H9 (cell line): Measurements from ENCODE around the gene PLCB1. TPM values are rescaled to one million over a fixed set of nuclear protein-coding genes. Genes with fewer than 3 reads are reported as not detected.

Source experiments
- DNase-seq: peaks from one replicate; pipeline ENCODE4 v3.0.0-alpha.2; 2017
- H2AFZ ChIP-seq: one replicate; pipeline ENCODE4 v1.6.1; 2013; ENCODE audit warnings: mild to moderate bottlenecking, low read length, control low read depth, moderate library complexity
- H2AK5ac ChIP-seq: 2 replicates; pipeline ENCODE4 v1.6.1; 2013; ENCODE audit warnings: low read length, control low read depth, mixed read lengths; ENCODE audit not compliant: insufficient read length
- H2BK120ac ChIP-seq: one replicate; pipeline ENCODE4 v1.6.1; 2013; ENCODE audit warnings: low read depth, mild to moderate bottlenecking, low read length, control low read depth, inconsistent platforms; ENCODE audit not compliant: poor library complexity, severe bottlenecking
- H2BK12ac ChIP-seq: 2 replicates; pipeline ENCODE4 v1.6.1; 2013; ENCODE audit warnings: low read length, control low read depth, mixed read lengths, low read depth; ENCODE audit not compliant: insufficient read length
- H2BK15ac ChIP-seq: 2 replicates; pipeline ENCODE4 v1.6.1; 2013; ENCODE audit warnings: low read depth, low read length, control low read depth
- H2BK20ac ChIP-seq: one replicate; pipeline ENCODE4 v1.6.1; 2013; ENCODE audit warnings: low read depth, mild to moderate bottlenecking, low read length, control low read depth, inconsistent platforms; ENCODE audit not compliant: poor library complexity, severe bottlenecking
- H2BK5ac ChIP-seq: 2 replicates; pipeline ENCODE4 v1.6.1; 2013; ENCODE audit warnings: low read length, control low read depth, mixed read lengths; ENCODE audit not compliant: insufficient read length
- H3K14ac ChIP-seq: 2 replicates; pipeline ENCODE4 v1.6.1; 2013; ENCODE audit warnings: low read length, control low read depth; ENCODE audit not compliant: insufficient read depth
- H3K18ac ChIP-seq: 2 replicates; pipeline ENCODE4 v1.6.1; 2013; ENCODE audit warnings: low read depth, mild to moderate bottlenecking, mixed read lengths, low read length, control low read depth; ENCODE audit not compliant: insufficient read length
- H3K23ac ChIP-seq: 2 replicates; pipeline ENCODE4 v1.6.1; 2013; ENCODE audit warnings: low read length, control low read depth, mixed read lengths, low read depth; ENCODE audit not compliant: insufficient read length
- H3K23me2 ChIP-seq: 2 replicates; pipeline ENCODE4 v1.6.1; 2013; ENCODE audit warnings: low read depth, mild to moderate bottlenecking, mixed read lengths, low read length, control low read depth; ENCODE audit not compliant: insufficient read length, poor library complexity, severe bottlenecking
- H3K27ac ChIP-seq: 2 replicates; pipeline ENCODE4 v1.5.1; 2013; ENCODE audit warnings: low read length, control low read depth, mixed read lengths, low read depth; ENCODE audit not compliant: insufficient read length
- H3K27me3 ChIP-seq: 2 replicates; pipeline ENCODE4 v1.6.1; 2013; ENCODE audit warnings: low read length, control low read depth, inconsistent platforms; ENCODE audit not compliant: insufficient read depth
- H3K4ac ChIP-seq: 2 replicates; pipeline ENCODE4 v1.6.1; 2013; ENCODE audit warnings: low read depth, mild to moderate bottlenecking, control low read depth, inconsistent platforms, low read length, moderate library complexity
- H3K4me1 ChIP-seq: 2 replicates; pipeline ENCODE4 v1.6.1; 2013; ENCODE audit warnings: low read length, control low read depth, inconsistent platforms; ENCODE audit not compliant: insufficient read depth
- H3K4me2 ChIP-seq: 2 replicates; pipeline ENCODE4 v1.6.1; 2013; ENCODE audit warnings: low read length, control low read depth, mixed read lengths; ENCODE audit not compliant: insufficient read length, insufficient read depth
- H3K56ac ChIP-seq: 2 replicates; pipeline ENCODE4 v1.6.1; 2013; ENCODE audit warnings: low read depth, mild to moderate bottlenecking, mixed read lengths, low read length, control low read depth; ENCODE audit not compliant: insufficient read length
- H3K79me1 ChIP-seq: 2 replicates; pipeline ENCODE4 v1.6.1; 2013; ENCODE audit warnings: low read depth, mild to moderate bottlenecking, moderate library complexity, low read length, control low read depth, inconsistent platforms; ENCODE audit not compliant: insufficient read depth, poor library complexity, severe bottlenecking
- H3K79me2 ChIP-seq: 2 replicates; pipeline ENCODE4 v1.6.1; 2013; ENCODE audit warnings: low read length, control low read depth, inconsistent platforms; ENCODE audit not compliant: insufficient read depth
- H3K9ac ChIP-seq: 2 replicates; pipeline ENCODE4 v1.6.1; 2013; ENCODE audit warnings: low read length, control low read depth, mixed read lengths; ENCODE audit not compliant: insufficient read length; ENCODE audit errors: extremely low read depth
- H3K9me3 ChIP-seq: one replicate; pipeline ENCODE4 v1.6.1; 2013; ENCODE audit warnings: low read depth, low read length, inconsistent platforms; ENCODE audit not compliant: control insufficient read depth
- H3T11ph ChIP-seq: one replicate; pipeline ENCODE4 v1.6.1; 2013; ENCODE audit warnings: mild to moderate bottlenecking, low read length, control low read depth, inconsistent platforms
- H4K20me1 ChIP-seq: one replicate; pipeline ENCODE4 v1.6.1; 2013; ENCODE audit not compliant: control insufficient read depth, insufficient read length, insufficient read depth
- H4K5ac ChIP-seq: 2 replicates; pipeline ENCODE4 v1.6.1; 2013; ENCODE audit warnings: low read depth, mild to moderate bottlenecking, mixed read lengths, low read length, control low read depth; ENCODE audit not compliant: insufficient read length
- H4K8ac ChIP-seq: replicated peaks from 2 replicates; pipeline ENCODE4 v1.6.1; 2013; ENCODE audit warnings: low read length, control low read depth, mixed read lengths, low read depth; ENCODE audit not compliant: insufficient read length
- H4K91ac ChIP-seq: 2 replicates; pipeline ENCODE4 v1.6.1; 2013; ENCODE audit warnings: low read depth, mild to moderate bottlenecking, moderate library complexity, mixed read lengths, low read length, control low read depth; ENCODE audit not compliant: insufficient read length
- H3K27ac Mint-ChIP-seq, 3 experiments: 2 replicates in 2 of 3; 3 replicates in 1 of 3; pipeline ENCODE4 v1.8.0; 2020 to 2021; ENCODE audit warnings: mixed read lengths in 3 of 3, mild to moderate bottlenecking in 1 of 3, moderate library complexity in 1 of 3
- H3K27me3 Mint-ChIP-seq: 2 replicates; pipeline ENCODE4 v1.8.0; 2021; ENCODE audit warnings: low read depth, mild to moderate bottlenecking, moderate library complexity, mixed read lengths
- H3K36me3 Mint-ChIP-seq, 3 experiments: 2 replicates in 2 of 3; 3 replicates in 1 of 3; pipeline ENCODE4 v1.8.0; 2020 to 2021; ENCODE audit warnings: low read depth in 3 of 3, mixed read lengths in 3 of 3; ENCODE audit not compliant: insufficient read depth in 1 of 3
- H3K4me1 Mint-ChIP-seq, 2 experiments: 2 replicates each; pipeline ENCODE4 v1.8.0; 2020; ENCODE audit warnings: mixed read lengths in 2 of 2
- H3K4me3 Mint-ChIP-seq, 2 experiments: 2 replicates in 1 of 2; 3 replicates in 1 of 2; pipeline ENCODE4 v1.8.0; 2020 to 2021; ENCODE audit warnings: mild to moderate bottlenecking in 2 of 2, mixed read lengths in 2 of 2, moderate library complexity in 1 of 2
- H3K9me3 Mint-ChIP-seq, 2 experiments: 2 replicates in 1 of 2; 3 replicates in 1 of 2; pipeline ENCODE4 v1.8.0; 2020; ENCODE audit warnings: mild to moderate bottlenecking in 2 of 2, mixed read lengths in 2 of 2, moderate library complexity in 1 of 2
- CTCF ChIP-seq: fragments of 200-600 bp; sonication (generic); conservative IDR thresholded peaks from 3 replicates; pipeline ENCODE4 v1.8.0; 2021; ENCODE audit warnings: antibody characterized with exemption, mild to moderate bottlenecking
- WGBS: extraction: QIAGEN DNeasy Blood & Tissue Kit; methylation state at CpG from one replicate; pipeline ENCODE4 v1.1.7; 2013; ENCODE audit warnings: missing lambda C conversion rate, low lambda C conversion rate, mixed read lengths; ENCODE audit not compliant: insufficient read length; ENCODE audit errors: extremely low coverage; 5-methylcytosine and 5-hydroxymethylcytosine counted together
- long read RNA-seq: library from polyadenylated mRNA; unstranded; transcript quantifications from one replicate; pipeline ENCODE4 v2.0.0, GENCODE V29; 2020
- total RNA-seq: library from RNA; stranded (reverse); gene quantifications from 2 replicates; pipeline ENCODE4 v1.2.1, GENCODE V29; 2021

The PLCB1 gene
- 11.1 and 11.5 TPM in 2 replicates for total RNA-seq
- long read RNA-seq, full-length matches to known transcripts, result 1 of 57 reads
- long read RNA-seq, partial matches to known transcripts, result 48 of 57 reads
- long read RNA-seq, other reads (novel, unspliced or antisense), result 8 of 57 reads

GRCh38 chr20:8131598-8132483, at the start of gene PLCB1:
Gene PLCB1, plus strand, starts transcription at chr20:8132266. Its CDS starts 386 bp downstream, at chr20:8132652.
- peak; percentile 85 for TF ChIP-seq CTCF
- Histone ChIP-seq H2AFZ (peak within 1 kb of the TSS; percentile 58), H4K91ac (no peak within 1 kb of the TSS), H3K23ac (no peak within 1 kb of the TSS), H3K14ac (no peak within 1 kb of the TSS), H2BK120ac (no peak within 1 kb of the TSS), H3K56ac (no peak within 1 kb of the TSS), H2AK5ac (no peak within 1 kb of the TSS), H3K27me3 (peaks cover 12% of the 10 kb centered on the region; the same call in 1 of the 2 replicates), H3T11ph (no peak within 1 kb of the TSS), H3K4me1 (peaks cover 11% of the 10 kb centered on the region), H4K20me1 (no peaks in the 10 kb centered on the region), H3K4me2 (peak within 1 kb of the TSS; percentile 87), H3K9ac (no peak within 1 kb of the TSS), H3K4ac (no peak within 1 kb of the TSS), H3K23me2 (peaks cover 10% of the 10 kb centered on the region), H3K79me2 (no peaks in the 10 kb centered on the region), H4K5ac (no peak within 1 kb of the TSS), H2BK5ac (no peak within 1 kb of the TSS), H3K27ac (no peak within 1 kb of the TSS), H4K8ac (no peak within 1 kb of the TSS), H2BK20ac (no peak within 1 kb of the TSS), H2BK15ac (no peak within 1 kb of the TSS), H3K9me3 (no peaks in the 10 kb centered on the region), H3K79me1 (no peaks in the 10 kb centered on the region), H2BK12ac (no peak within 1 kb of the TSS), H3K18ac (no peak within 1 kb of the TSS)
- H3K27ac Mint-ChIP-seq, result no peak within 1 kb of the TSS; a peak in 1 of 7 replicates
- WGBS, result no CpG with 5 or more reads among the region's 65 CpGs
- peaks cover 0 to 4% of the 10 kb centered on the region in 2 experiments; a peak in 1 of 5 replicates for H3K9me3 Mint-ChIP-seq
- peak within 1 kb of the TSS; percentile 74 to 87 for H3K4me3 Mint-ChIP-seq
- H3K4me1 Mint-ChIP-seq, result peaks cover 27 to 31% of the 10 kb centered on the region in 2 experiments
- DNase-seq, result peak; percentile 92
- peaks cover 57% of the 10 kb centered on the region for H3K27me3 Mint-ChIP-seq
- H3K36me3 Mint-ChIP-seq, result no peaks in the 10 kb centered on the region
